Stimulated activated CD4-positive, alpha-beta T cell treated with anti-CD3 and anti-CD28 coated beads, Interleukin-1b, Interleukin-23, amount 100 ng/mL, for 24 hours (primary cell): ENCODE results near the gene ANAPC1.
"Not testable (repeated sequence)": the region's sequence is repeated elsewhere in the genome, so short reads cannot be mapped to it uniquely, and the experiment has no call there.

Source experiments
- DNase-seq, 4 experiments: peaks; one replicate each; pipeline ENCODE4 v3.0.0-alpha.2; 2020; ENCODE audit warnings: low read depth in 4 of 4, low spot score in 1 of 4

ANAPC1 gene

DNA sequence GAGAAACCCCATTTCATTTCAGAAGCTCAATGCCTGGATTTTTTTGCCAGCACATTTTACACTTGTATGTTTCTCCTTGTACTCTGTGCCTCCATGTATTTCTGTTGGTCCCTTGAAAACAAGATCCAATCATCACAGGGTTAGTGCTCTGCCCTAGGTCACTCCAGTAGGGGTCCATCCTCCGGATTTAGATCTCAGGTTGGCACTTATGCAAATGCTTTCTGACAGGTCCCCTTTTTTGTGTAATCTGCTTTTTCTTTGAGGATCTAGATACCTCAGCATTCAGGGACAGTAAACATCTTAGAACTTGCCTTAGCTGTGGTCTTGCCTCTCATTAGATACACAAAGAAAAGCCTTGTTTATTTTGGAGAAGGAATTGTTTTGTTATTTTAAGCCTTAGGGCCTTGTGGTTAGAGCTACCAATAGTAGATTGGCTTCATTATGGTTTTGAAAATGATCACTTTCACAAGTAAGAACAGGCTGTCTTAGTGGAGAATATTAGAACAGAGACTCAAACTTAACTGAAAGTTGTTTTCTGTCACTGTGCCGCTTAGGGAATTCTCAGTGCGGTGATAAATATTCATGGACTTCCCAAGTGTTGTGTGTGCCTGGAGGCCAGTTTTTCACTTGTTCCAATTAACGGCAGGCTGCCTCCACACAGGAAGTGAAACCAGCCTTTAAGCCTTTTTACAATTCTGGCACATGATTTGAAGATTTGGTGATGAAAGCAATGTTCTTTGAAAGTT lies 22.2 kb upstream of the ANAPC1 start:
- DNase-seq: no peak

DNA sequence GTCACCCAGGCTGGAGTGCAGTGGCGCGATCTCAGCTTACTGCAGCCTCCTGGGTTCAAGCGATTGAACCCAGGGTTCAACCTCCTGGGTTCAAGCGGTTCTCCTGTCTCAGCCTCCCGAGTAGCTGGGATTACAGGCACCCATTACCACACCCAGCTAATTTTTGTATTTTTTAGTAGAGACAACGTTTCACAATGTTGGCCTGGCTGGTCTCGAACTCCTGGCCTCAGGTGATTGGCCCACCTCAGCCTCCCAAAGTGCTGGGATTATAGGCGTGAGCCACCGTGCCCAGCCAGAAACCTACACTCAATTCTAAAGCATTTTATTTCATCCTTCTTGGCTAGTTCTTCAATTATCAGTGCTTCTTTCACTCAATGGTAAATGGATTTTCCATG lies 21.5 kb upstream of the ANAPC1 start:
- not testable (repeated sequence) for DNase-seq

DNA sequence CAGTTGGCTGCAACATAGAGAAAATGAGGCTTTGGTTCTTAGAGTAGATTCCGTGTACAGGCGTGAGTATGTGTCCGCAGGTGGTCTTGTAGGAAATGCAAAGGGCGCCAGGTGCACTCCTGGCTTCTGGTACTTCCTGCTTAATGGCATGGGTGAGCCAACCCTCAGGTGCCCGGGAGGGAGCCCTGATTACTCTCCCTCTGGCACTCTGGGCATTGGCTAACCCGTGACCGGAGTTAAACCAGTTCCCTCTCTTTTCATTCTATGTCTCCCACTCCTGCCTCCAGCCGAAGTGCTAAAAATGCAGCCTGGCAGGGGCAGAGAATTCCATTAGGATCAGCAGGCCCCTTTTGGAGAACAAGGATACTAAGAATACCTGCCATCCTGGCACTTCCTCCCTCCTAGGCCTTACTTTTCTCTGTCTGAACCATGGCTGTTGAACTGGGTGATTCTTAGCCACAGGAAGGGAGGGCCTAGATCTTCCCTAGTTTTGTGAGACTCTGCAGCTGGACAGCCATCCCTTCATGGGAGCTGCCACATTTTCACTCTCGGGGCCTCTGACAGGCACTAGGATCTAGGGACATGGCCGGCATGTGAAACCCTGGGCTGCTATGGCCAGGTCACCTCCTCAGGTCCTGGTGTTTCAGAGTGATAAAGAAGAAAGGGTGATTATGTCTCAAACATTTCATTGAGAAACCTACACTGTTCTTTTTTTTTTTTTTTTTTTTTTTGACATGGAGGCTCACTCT lies 20.9 kb upstream of the ANAPC1 start:
- no peak for DNase-seq

DNA sequence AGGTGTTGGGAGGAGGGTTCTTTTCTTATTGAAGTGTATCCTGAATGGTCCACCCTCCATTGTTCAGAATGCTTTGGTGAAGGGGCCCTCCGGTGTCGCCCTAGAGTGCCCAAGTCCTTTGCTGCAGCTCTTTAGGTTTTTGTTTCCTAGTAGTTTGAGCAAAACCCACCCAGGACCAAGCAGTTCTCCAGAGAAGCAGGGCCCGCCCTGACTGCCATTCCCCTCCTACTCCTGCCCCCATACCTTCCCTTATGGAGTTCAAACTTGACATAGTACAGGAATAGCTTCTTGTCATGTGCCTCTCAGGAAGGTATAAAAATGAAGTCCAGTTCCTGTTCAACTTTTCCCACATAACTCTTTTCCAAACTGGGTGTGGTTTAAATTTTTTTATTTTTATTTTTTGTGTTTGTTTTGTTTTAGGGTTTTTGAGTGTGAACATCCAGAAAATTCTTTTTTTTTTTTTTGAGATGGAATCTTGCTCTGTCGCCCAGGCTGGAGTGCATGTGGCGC lies 20.0 kb upstream of the ANAPC1 start:
- DNase-seq: no peak

DNA sequence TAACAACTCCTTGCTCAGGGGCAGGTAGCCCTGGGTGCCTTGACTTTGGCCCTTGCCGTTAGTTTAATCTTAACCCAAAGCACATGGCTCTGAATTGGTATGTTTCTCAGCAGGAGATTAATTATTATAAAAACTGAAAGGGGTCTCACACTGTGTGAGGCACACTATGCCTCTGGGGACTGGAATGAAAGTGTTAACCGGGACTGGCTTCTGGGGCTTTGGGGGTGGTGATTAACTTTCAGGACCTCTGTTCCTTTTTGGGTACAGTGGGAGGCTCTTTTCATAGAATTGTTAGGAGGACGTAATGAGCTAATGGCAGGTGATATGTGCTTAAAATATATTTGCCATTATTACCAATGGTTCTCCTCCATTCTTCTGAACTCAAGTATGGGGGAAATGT lies 19.5 kb upstream of the ANAPC1 start:
- no peak for DNase-seq

DNA sequence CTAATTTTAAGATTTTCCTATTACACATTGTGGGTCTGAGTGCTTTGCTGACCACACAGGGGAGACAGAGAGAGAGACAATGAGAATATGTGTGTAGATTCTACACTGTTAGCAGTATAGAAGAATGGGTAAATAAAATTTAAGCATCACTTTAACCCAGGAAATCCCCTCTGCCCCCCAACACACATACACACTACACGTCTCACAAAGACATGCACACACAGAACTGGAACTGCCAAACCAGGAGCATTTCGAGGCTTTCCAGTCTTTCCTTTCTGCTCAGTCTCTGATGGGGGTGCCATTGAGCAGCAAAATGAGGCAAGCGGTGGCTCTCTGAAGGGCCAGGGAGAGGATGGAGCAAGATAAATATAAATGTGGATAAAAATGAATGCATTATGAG lies 16.9 kb upstream of the ANAPC1 start:
- DNase-seq: no peak

DNA sequence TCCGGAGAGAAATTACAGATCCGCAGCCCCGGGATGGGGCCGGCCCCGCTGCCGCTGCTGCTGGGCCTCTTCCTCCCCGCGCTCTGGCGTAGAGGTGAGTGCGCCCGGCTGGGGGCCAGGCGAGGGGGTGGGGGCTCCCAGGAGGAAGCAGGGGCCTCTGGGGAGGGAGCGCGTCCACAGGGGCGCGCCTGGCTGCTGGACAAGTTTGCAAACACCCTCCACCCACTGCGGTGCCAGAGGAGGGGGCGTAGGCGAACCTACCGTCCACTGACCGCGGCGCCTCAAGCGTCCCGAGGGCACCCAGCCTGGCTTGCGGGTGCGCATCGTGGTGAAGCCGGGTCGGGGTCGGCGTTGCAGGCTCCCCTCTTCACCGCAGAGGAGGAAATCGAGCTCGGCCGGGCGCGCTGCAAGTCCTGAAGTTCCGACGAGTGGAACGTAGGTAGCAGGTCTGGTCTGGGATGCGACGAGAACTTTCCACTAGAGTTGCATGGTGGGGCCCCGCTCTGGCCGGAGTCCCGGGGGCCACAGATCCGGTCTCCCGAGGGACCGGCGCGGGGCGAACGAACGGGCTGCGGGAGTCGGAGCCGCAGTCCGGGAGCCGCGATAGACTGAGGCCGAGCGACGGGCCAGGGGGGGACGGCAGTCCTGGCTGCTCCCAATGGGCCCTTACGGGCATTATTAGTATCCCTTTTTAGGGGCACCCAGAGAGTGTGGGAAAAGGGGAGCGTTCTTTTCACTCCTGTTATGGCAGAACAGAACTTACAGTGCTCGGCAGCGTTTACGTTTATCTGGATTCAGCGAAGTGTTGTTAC lies 14.9 kb upstream of the ANAPC1 start:
- DNase-seq: no peak

DNA sequence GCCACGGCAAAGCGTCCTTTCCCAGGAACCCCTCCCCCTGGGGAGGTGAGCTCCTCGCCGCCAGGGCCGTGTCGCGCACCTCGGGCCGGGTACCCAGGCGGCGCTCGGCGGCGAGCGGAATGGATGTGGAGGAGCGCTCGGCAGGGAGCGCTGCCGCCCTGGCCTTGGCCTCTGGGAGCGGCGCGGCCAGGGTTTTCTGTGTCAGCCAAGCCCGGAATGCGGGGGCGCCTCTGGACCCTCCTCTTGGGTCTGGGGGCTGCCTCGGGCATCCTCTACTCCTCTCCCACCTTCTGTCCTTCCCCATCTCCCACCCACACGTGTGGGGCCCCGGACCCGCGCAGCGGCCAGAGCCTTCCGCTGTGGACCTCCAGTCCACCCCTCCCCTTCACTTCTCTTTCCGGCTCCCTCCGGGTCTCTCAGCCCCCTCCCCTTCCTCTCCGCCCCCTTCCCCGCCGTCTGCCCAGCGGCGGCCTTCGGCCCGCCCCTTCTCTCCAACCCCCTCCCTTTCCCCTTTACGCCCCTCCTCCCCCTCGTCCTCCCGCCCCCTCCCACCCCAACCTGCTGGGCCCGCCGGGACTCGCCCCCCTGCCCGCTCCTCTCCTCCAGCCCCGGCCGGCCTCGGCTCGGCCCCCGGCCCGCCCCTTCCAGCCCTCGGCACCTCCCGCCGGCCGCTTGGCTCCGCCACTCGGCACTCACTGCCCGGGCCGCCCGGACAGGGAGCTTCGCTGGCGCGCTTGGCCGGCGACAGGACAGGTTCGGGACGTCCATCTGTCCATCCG lies 14.1 kb upstream of the ANAPC1 start, which contains the start of gene MERTK:
Gene MERTK, plus strand, starts transcription at position 684 of the 779 bp plus-strand sequence. CDS start 129 bp downstream, outside the sequence.
- DNase-seq: peak in 2 of 4 experiments; percentile 36 to 43

DNA sequence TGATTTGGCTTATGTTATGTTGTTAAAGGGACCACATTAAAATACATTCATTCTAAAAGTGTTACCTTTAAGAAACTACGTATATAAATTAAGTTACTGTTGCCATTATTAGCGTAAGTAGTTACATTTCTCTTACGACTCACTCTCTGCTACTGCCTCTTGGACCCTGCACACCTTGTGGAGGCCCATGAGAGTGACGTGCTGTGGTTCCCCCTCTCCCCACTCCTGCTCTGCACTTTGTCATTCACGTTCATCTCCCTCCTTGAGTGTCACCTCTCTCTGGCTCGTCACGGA lies 13.6 kb upstream of the ANAPC1 start:
- no peak for DNase-seq

DNA sequence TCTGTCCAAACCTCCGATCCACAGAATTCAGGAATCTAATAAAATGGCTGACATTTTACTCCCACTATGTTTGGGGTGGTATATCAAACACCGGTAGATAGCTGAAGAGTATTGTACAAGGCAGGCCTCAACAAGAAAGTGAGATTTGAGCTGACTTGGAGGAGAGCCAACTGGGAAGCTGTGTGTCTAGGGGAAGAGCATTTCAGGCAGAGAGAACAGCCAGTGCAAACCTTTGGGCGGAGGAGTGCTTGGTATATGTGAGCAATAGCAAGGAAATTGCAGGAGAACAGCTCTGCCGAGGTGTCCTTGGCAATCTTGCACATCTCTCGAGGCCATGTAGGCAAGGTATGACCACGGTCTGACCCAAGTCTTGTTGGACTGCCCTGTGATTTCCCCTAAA lies 12.6 kb upstream of the ANAPC1 start:
- no peak for DNase-seq

DNA sequence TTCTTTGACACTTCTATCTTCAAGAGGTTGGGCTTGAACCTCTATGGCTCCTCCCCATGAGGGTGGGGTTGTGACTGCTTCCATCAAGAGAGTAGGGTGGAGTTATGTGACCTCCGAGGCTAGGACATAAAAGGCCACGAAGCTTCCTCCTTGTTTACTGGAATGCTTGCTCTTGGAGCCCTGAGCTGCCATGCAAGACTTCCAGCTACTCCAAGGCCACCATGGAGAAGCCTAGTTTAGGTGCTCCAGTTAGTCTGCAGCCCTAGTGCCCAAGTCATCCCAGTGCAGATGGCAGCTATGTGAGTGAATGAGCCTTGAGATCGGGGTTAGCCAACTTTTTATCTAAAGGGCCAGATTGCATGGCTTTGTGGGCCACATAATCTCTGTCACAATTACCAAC lies 12.0 kb upstream of the ANAPC1 start:
- DNase-seq: no peak

DNA sequence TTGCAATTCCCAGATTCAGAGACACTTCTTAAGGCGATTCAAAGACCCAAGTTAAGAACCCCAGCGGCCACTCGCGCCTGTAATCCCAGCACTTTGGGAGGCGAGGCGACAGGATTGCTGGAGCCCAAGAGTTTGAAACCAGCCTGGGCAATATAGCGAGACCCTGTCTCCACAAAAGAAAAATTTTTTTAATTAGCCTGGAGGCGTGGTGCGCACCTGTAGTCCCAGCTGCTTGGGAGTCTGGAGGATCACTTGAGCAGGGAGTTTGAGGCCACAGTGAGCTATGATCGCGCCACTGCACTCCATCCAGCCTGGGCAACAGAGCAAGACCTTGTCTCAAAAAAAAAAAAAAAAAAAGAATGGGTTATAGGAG lies 585 bp upstream of the ANAPC1 start:
- DNase-seq: no peak

DNA sequence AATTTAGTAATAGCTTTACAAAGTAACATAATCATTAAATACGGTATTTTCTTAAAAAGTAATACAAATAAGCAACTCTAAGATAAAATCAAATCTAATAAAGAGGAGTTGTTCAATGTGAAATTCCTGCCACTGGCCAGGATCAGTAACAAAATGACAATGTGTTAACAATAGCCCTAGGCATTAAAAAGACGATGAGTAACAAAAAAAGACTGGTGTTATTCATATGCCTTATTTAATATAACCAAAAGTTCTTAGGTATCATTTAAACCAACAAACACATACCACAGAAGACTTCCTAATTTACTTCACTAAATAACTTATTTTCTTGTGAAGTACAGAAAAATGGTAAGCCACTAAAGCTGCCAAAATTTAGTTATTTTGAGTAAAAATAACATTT lies 11.2 kb downstream of the ANAPC1 start:
- DNase-seq: not testable (repeated sequence)

DNA sequence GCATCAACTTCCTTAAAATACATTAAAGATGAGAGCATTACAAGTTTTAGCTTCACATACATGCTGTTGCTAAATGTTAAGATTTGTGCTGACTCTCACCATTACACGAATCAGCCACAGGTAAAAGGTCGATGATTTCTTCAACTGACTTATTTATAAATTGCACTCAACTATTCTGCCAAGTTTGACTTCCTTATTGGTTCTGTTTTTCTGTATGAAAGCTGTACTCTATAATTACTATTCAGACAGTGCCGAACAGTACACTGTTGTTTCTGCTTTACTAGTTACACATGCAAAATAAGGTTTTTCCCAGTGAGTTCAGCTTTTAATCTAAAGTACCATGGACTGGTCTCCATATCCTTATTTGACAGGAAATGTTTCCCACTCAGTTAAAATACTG lies 18.9 kb downstream of the ANAPC1 start:
- DNase-seq: not testable (repeated sequence)

DNA sequence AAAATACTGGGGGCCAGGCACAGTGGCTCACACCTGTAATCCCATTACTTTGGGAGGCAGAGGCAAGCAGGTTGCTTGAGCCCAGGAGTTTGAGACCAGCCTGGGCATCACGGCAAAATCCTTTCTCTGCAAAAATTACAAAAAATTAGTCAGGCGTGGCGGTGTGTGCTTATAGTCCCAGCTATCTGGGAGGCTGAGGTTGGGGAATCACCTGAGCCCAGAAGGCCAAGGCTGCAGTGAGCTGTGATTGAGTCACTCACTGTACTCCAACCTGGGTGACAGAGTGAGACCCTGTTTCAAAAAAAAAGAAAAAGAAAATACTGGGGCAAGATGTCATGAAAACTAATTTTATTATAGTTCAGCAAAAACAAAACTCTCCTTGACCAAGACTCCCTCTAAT lies 24.0 kb downstream of the ANAPC1 start:
- DNase-seq: not testable (repeated sequence)

DNA sequence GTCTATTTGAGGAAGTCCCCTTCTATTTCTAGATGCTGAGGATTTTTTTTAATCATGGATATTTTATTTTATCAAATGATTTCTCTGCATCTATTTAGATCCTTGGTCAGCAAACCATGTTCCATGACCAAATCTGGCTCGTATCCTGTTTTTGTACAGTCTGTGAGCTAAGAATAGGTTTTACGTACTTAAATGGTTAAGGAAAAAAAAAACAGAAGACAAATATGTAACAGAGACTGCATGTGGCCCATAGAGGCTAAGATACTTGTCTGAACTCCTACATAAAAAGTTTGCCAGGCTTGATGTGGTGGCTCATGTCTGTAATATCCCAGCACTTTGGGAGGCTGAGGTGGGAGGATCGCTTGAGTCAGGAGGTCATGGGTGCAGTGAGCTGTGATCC lies 31.4 kb downstream of the ANAPC1 start:
- not testable (repeated sequence) for DNase-seq

DNA sequence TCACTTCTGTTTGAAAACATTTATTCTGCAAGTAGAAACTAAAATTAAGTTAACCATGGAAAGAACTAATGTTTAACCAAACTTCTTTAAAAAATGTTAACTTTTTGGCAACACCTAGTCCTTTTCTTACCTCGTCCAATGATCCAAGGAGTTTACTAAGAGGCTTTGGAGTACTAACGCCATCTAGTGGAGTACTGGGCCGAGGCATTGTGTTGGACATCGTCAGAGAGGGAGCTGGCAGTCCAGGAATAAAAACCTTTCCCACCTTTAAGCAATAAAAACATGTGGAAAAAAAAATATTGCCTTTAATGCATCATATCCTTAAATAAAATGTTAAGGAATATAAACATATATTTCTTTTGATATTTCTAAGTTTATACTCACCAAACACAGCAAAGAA lies 33.3 kb downstream of the ANAPC1 start:
- not testable (repeated sequence) for DNase-seq

DNA sequence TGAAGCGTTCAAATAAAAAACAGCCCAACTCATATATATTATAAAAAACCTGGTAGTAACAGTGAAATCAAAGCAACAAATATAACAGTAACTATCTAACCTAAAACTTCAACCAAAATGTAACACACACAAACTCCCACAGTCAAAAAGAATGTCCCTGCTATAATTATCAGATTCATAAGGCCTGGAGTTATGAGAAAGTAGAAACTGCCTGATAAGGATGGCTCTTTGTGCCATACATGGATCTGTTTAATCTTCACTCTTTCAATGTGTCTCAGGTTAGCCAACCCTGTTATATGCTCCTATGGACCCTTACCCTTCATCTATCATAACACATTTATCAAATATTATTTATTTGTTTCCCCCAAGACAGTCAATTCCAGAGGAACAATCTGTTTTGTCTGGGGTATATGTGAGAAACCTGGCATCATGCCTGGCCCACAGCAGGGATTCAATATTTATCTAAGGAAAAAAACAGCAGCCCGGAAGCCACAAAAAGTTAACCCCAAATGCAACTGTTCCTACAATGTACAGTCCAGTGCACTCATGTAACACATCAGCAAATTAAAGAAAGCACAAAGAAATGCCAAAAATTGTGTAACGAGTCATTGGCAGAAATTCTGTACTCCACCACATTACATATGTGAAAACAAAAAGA lies 44.2 kb downstream of the ANAPC1 start:
- not testable (repeated sequence) for DNase-seq

DNA sequence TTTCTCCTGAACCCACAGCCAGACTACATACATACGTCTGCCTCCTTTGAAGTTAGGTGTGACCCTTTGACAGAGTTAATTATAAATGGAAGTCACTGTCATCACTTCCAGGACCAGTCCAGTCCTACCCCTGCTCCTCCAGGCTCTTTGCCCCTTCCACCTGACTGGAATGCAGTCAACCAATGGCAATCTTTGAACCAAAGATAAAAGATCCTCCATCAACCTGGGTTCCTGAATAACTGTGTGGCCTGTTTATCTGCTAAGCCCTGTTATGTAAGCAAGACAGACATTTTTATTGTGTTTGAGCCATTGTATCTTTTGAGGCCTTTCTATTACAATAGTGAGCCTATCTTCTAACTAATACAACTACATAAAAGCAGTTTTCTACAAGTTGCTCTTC lies 45.0 kb downstream of the ANAPC1 start:
- DNase-seq: not testable (repeated sequence)

DNA sequence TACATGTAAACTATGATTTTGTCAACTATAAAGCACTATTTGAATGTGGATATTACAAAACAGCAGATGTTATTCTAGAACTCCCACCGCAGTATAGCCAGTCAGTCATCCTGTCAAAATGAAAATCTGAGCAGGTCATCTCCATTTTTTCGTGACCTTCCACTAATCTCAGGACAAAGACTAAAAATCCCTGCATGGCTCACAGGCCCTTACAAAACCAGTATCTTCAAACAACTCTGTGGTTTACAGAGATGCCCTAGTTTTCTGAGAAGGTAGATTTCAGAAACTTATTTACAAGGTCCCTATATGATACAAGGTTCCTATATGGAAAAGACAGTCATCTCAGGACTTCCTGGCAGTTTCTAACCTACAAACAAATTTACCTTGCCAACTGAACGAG lies 49.8 kb downstream of the ANAPC1 start:
- DNase-seq: not testable (repeated sequence)
